Right lobe of liver (tissue), 6 donors: ENCODE data around the gene UBE2J2. TPM values are rescaled to one million over a fixed set of nuclear protein-coding genes. Genes with fewer than 3 reads are reported as not detected.

Source experiments
- ATAC-seq, 4 donors: fragments of 200-7000 bp; cut with Tn5 transposase; one replicate each; pipeline ENCODE4 v1.9.1; 2020; ENCODE audit warnings: mild to moderate bottlenecking in 4 of 4, moderate library complexity in 4 of 4
- DNase-seq, 3 donors: peaks; one replicate each; pipeline ENCODE4 v3.0.0-alpha.2; 2020
- H3K27ac ChIP-seq, 3 donors: fragments of 200-600 bp; one replicate each; pipeline ENCODE4 v1.8.0; 2022
- H3K27me3 ChIP-seq, 2 donors: fragments of 200-600 bp; one replicate each; pipeline ENCODE4 v1.8.0; 2022
- H3K36me3 ChIP-seq, 4 donors: fragments of 200-600 bp; sonication (generic) in 1 of 4; one replicate each; pipeline versions ENCODE4 v1.5.1 to v1.8.0; 2017 to 2022; ENCODE audit warnings: control low read depth in 1 of 4
- H3K4me1 ChIP-seq, 4 donors: fragments of 200-600 bp; sonication (generic) in 1 of 4; one replicate each; pipeline versions ENCODE4 v1.5.1 to v1.8.0; 2017 to 2022; ENCODE audit warnings: control low read depth in 1 of 4
- H3K4me3 ChIP-seq, 3 donors: fragments of 200-600 bp; one replicate each; pipeline ENCODE4 v1.8.0; 2022
- H3K9me3 ChIP-seq, 4 donors: fragments of 200-600 bp; sonication (generic) in 1 of 4; one replicate each; pipeline versions ENCODE4 v1.5.1 to v1.8.0; 2017 to 2022; ENCODE audit warnings: control low read depth in 1 of 4
- CTCF ChIP-seq, 4 donors: fragments of 200-600 bp in 3 of 4; fragments of 450-650 bp in 1 of 4; IDR thresholded peaks; one replicate each; pipeline versions ENCODE4 v1.5.1 to v1.8.0; 2016 to 2022; ENCODE audit warnings: antibody characterized with exemption in 4 of 4, mild to moderate bottlenecking in 2 of 4
- POLR2A ChIP-seq: fragments of 450-650 bp; IDR thresholded peaks from one replicate; pipeline ENCODE4 v1.6.1; 2017; ENCODE audit warnings: antibody characterized with exemption, mild to moderate bottlenecking
- WGBS: methylation state at CpG from one replicate; pipeline ENCODE4 v1.1.6; 2018; ENCODE audit warnings: low coverage, low lambda C conversion rate; ENCODE audit not compliant: insufficient coverage; ENCODE audit errors: missing lambda C conversion rate; 5-methylcytosine and 5-hydroxymethylcytosine counted together
- intact Hi-C, 2 donors: fragments of 100-400 bp; cut with DNase I; formaldehyde crosslinking; loops; one replicate each; pipeline versions ENCODE4 v1.11.2 to v1.14.1; 2022
- total RNA-seq, 6 experiments: library from RNA; depleted of rRNA in 2 of 6; stranded (reverse); fragments of >200 nt in 2 of 6; fragmentation: NEBNext Ultra II Directional in 3 of 6; extraction: Animal tissue kit (Norgen Biotek cat#: 25700) in 3 of 6; gene quantifications; one replicate each; pipeline versions ENCODE4 v1.1.0 to v1.2.4, GENCODE V29; 2016 to 2023
- donor health status: DM: no; HTN: yes; CAD: no.
- donor health status: DM: no; HTN: no; CAD: no.
- donor health status: DM: no; HTN: no; CAD: no.
- donor health status: DM: no; HTN: yes; CAD: no.
- donor health status: DM: no; HTN: yes; CAD: no.

Gene UBE2J2
- total RNA-seq, 6 experiments from 2014 or later: 25.5 to 30.6 (median 26.9) TPM

GRCh38 chr1:1244192-1244811, 29.4 kb downstream of the UBE2J2 start:
- H3K4me3 ChIP-seq: no peak overlapping the region
- intact Hi-C loops: loop anchor here (5.0 to 10.0 kb wide), 2 partner anchors 50 to 122 kb away; no protein-coding TSS in a partner anchor
- no peaks in the 10 kb centered on the region for H3K9me3 ChIP-seq
- ATAC-seq (no peak), DNase-seq (no peak)
- no peaks in the 10 kb centered on the region for H3K36me3 ChIP-seq
- no peaks in the 10 kb centered on the region for H3K27me3 ChIP-seq
- no peak overlapping the region for H3K27ac ChIP-seq
- TF ChIP-seq CTCF (IDR thresholded peaks at IDR 0.05) (no peak), POLR2A (no peak)
- H3K4me1 ChIP-seq: peaks cover 0 to 9% (median 0%) of the 10 kb centered on the region in 4 donors
- WGBS: 81% methylated on average over 3 of the region's 30 CpGs

GRCh38 chr1:1243807-1244191, 29.9 kb downstream of the UBE2J2 start:
- no peaks in the 10 kb centered on the region for H3K27me3 ChIP-seq
- H3K4me3 ChIP-seq: no peak overlapping the region

GRCh38 chr1:1243266-1243660, 30.4 kb downstream of the UBE2J2 start:
- TF ChIP-seq CTCF (IDR thresholded peaks at IDR 0.05) (no peak), POLR2A (no peak)
- no peak overlapping the region for H3K4me3 ChIP-seq
- intact Hi-C loops: loop anchor here (5.0 to 10.0 kb wide), 2 partner anchors 52 to 121 kb away; no protein-coding TSS in a partner anchor
- H3K4me1 ChIP-seq: peaks cover 0 to 10% (median 0%) of the 10 kb centered on the region in 4 donors
- no peaks in the 10 kb centered on the region for H3K36me3 ChIP-seq
- DNase-seq: no peak
- no peaks in the 10 kb centered on the region for H3K27me3 ChIP-seq
- ATAC-seq: no peak
- H3K9me3 ChIP-seq: no peaks in the 10 kb centered on the region
- no CpG with 5 or more reads among the region's 23 CpGs for WGBS
- no peak overlapping the region for H3K27ac ChIP-seq

More at GRCh38 chr1:1243807-1244191, 29.9 kb downstream of the UBE2J2 start:
- no peak for DNase-seq
- intact Hi-C loops: loop anchor here (5.0 to 10.0 kb wide), 2 partner anchors 51 to 121 kb away; no protein-coding TSS in a partner anchor
- ATAC-seq: no peak
- no peaks in the 10 kb centered on the region for H3K36me3 ChIP-seq
- no peak for TF ChIP-seq POLR2A
- H3K4me1 ChIP-seq: peaks cover 0 to 10% (median 0%) of the 10 kb centered on the region in 4 donors
- H3K27ac ChIP-seq: no peak overlapping the region
- 40% methylated on average over 1 of the region's 23 CpGs for WGBS
- H3K9me3 ChIP-seq: no peaks in the 10 kb centered on the region

- TF ChIP-seq CTCF (IDR thresholded peaks at IDR 0.05) (no peak), POLR2A (no peak)
- H3K9me3 ChIP-seq: no peaks in the 10 kb centered on the region
- no peaks in the 10 kb centered on the region for H3K27me3 ChIP-seq
- no peak overlapping the region for H3K27ac ChIP-seq
- DNase-seq: no peak
- intact Hi-C loops: loop anchor here (5.0 to 10.0 kb wide), 2 partner anchors 52 to 120 kb away; no protein-coding TSS in a partner anchor
- H3K4me3 ChIP-seq: no peak overlapping the region
- H3K36me3 ChIP-seq: no peaks in the 10 kb centered on the region
- peaks cover 0 to 14% (median 0%) of the 10 kb centered on the region in 4 donors for H3K4me1 ChIP-seq
- 100% methylated on average over 3 of the region's 41 CpGs for WGBS
- no peak for ATAC-seq
Measured at GRCh38 chr1:1242461-1243265, 31.0 kb downstream of the UBE2J2 start.
